Heart right ventricle (tissue), 16 donors: ENCODE measurements around the gene GRIN3A. TPM values are rescaled to one million over a fixed set of nuclear protein-coding genes. Genes with fewer than 3 reads are reported as not detected.

Experiments
- ATAC-seq, 8 donors: fragments of 200-7000 bp; cut with Tn5 transposase; one replicate each; pipeline ENCODE4 v1.9.1; 2020; ENCODE audit warnings: mild to moderate bottlenecking in 8 of 8, moderate library complexity in 8 of 8, moderate number of reproducible peaks in 1 of 8
- DNase-seq, 2 donors: peaks; one replicate each; pipeline ENCODE4 v3.0.0-alpha.2; 2020
- H3K27ac ChIP-seq, 10 donors: fragments of 200-600 bp; sonication (generic) in 2 of 10; one replicate each; pipeline versions ENCODE4 v1.5.0 to v1.8.0; 2020 to 2022; ENCODE audit warnings: mild to moderate bottlenecking in 3 of 10
- H3K27me3 ChIP-seq, 7 donors: fragments of 200-600 bp; one replicate each; pipeline ENCODE4 v1.8.0; 2021 to 2022; ENCODE audit warnings: mild to moderate bottlenecking in 2 of 7
- H3K36me3 ChIP-seq, 9 donors: fragments of 200-600 bp; sonication (generic) in 1 of 9; one replicate each; pipeline versions ENCODE4 v1.5.0 to v1.8.0; 2020 to 2022; ENCODE audit warnings: mild to moderate bottlenecking in 2 of 9
- H3K4me1 ChIP-seq, 9 donors: fragments of 200-600 bp; sonication (generic) in 1 of 9; one replicate each; pipeline versions ENCODE4 v1.5.0 to v1.8.0; 2020 to 2022; ENCODE audit warnings: mild to moderate bottlenecking in 4 of 9
- H3K4me3 ChIP-seq, 10 donors: fragments of 200-600 bp; sonication (generic) in 2 of 10; one replicate each; pipeline versions ENCODE4 v1.5.0 to v1.8.0; 2020 to 2022; ENCODE audit warnings: mild to moderate bottlenecking in 7 of 10, moderate library complexity in 2 of 10
- H3K9me3 ChIP-seq, 11 donors: fragments of 200-600 bp in 10 of 11; sonication (generic) in 2 of 11; one replicate each; pipeline versions ENCODE4 v1.5.0 to v1.8.0; 2013 to 2022; ENCODE audit warnings: mild to moderate bottlenecking in 2 of 11, control low read depth in 1 of 11, moderate library complexity in 1 of 11
- WGBS, 2 donors: extraction: QIAGEN DNeasy Blood & Tissue Kit; methylation state at CpG; one replicate each; pipeline ENCODE4 v1.1.7; 2013; ENCODE audit warnings: inconsistent platforms in 1 of 2; 5-methylcytosine and 5-hydroxymethylcytosine counted together
- intact Hi-C, 10 donors: fragments of 100-400 bp; cut with DNase I; formaldehyde crosslinking; loops; one replicate each; pipeline versions ENCODE4 v1.11.1 to v1.14.2; 2022
- polyA plus RNA-seq, 2 donors: library from polyadenylated mRNA; stranded (reverse); fragments of 200-250 nt; gene quantifications; one replicate each; pipeline ENCODE4 v1.2.3, GENCODE V29; 2013
- total RNA-seq, 10 donors: library from RNA; stranded (reverse); fragmentation: NEBNext Ultra II Directional in 3 of 10; extraction: Animal tissue kit (Norgen Biotek cat#: 25700) in 3 of 10; gene quantifications; one replicate each; pipeline versions ENCODE4 v1.2.1 to v1.2.4, GENCODE V29; 2021 to 2023
- TF ChIP-seq, protein P1 (sequence below), 9 donors: fragments of 200-600 bp; sonication (generic) in 2 of 9; IDR thresholded peaks; one replicate each; pipeline versions ENCODE4 v1.5.0 to v1.8.0; 2021 to 2022; ENCODE audit warnings: antibody characterized with exemption in 9 of 9, mild to moderate bottlenecking in 5 of 9, moderate library complexity in 1 of 9
- donor health status: Arrhythmogenic right ventricular cardiomyopathy.
- donor health status: ischemic (EF 13 %, LVEDD 7.1; RV severe dilation, severe dysfunction).
- donor health status: healthy with polysubstance abuse.
- donor health status: DM: no; HTN: yes; CAD: no.
- donor health status: DM: no; HTN: no; CAD: no.
- donor health status: ischemic (EF 25% LVEDD 6.9; RV normal size, moderate dysfunction).
- donor health status: ischemic (EF 25% LVEDD 5.7; RV mildly dilated, moderate dysfunction).
- donor health status: healthy.
- donor health status: DM: yes; HTN: yes; CAD: no.
- donor health status: Ischemic cardiomyopathy.
- donor health status: ischemic (EF 35%, LVEDD 5.7; RV mildly dilated, moderate dysfunction).
- donor health status: nonischemic (EF 11% LVEDD 7.7; RV severe dilation, severe dysfunction).
- donor health status: DM: yes; HTN: yes; CAD: no.
- donor health status: PGD.
- donor health status: ischemic (EF 29% LVEDD 5.4; RV normal size, mild dysfunction).
- donor health status: nonischemic (EF 23%, LVEDD 6.1; RV moderate dilation, normal function).

The GRIN3A gene
- total and polyA plus RNA-seq, 12 donors = 0.06 to 1.4 (median 0.33) TPM

DNA sequence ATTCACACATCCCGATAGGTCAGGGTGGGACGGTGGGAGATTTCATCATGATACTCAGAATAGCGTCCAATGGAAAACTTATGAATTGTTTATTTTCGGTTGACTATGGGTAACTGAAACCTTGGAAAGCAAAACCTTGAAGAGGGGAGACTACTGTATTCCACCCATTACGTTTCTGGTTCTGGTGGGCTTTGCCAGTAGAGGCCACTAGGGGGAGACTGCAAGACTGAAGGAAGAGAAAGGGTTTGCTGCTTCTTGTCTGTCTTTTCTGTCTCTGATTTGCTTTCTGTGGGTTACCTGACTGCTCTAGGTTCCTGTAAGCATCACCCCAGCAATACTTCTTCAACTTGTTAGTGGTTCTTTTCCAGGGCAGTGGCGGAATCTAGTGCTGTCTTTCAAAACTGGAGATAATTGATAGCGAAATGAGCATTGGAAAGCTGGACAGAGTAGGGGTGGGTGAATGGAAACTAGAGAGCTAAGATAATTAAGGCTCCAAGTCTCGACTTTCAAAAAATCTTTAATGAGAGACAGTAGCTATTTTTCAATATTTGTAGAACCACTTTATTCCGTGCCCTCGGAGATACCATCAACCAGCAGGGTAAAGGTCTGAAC lies 27.0 kb downstream of the GRIN3A start:
- no peaks in the 10 kb centered on the region for H3K36me3 ChIP-seq
- intact Hi-C loops = loop anchor here in 1 of 10 donors (10.0 kb wide), 1 partner anchor 107 kb away; no protein-coding TSS in a partner anchor
- H3K4me1 ChIP-seq = peaks cover 0 to 2% (median 0%) of the 10 kb centered on the region in 9 donors
- no peak overlapping the region for H3K27ac ChIP-seq
- H3K4me3 ChIP-seq = no peak overlapping the region
- H3K27me3 ChIP-seq = peaks cover 0 to 9% (median 3%) of the 10 kb centered on the region in 7 donors
- no peaks in the 10 kb centered on the region for H3K9me3 ChIP-seq
- ATAC-seq (no peak), DNase-seq (no peak)
- TF ChIP-seq, protein P1, sequence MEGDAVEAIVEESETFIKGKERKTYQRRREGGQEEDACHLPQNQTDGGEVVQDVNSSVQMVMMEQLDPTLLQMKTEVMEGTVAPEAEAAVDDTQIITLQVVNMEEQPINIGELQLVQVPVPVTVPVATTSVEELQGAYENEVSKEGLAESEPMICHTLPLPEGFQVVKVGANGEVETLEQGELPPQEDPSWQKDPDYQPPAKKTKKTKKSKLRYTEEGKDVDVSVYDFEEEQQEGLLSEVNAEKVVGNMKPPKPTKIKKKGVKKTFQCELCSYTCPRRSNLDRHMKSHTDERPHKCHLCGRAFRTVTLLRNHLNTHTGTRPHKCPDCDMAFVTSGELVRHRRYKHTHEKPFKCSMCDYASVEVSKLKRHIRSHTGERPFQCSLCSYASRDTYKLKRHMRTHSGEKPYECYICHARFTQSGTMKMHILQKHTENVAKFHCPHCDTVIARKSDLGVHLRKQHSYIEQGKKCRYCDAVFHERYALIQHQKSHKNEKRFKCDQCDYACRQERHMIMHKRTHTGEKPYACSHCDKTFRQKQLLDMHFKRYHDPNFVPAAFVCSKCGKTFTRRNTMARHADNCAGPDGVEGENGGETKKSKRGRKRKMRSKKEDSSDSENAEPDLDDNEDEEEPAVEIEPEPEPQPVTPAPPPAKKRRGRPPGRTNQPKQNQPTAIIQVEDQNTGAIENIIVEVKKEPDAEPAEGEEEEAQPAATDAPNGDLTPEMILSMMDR (IDR thresholded peaks at IDR 0.05) = peak in 8 of 9 donors; percentile 5 to 62 (median 42)
- 65 to 68% methylated on average over 10 of the region's 10 CpGs for WGBS, 2 donors

DNA sequence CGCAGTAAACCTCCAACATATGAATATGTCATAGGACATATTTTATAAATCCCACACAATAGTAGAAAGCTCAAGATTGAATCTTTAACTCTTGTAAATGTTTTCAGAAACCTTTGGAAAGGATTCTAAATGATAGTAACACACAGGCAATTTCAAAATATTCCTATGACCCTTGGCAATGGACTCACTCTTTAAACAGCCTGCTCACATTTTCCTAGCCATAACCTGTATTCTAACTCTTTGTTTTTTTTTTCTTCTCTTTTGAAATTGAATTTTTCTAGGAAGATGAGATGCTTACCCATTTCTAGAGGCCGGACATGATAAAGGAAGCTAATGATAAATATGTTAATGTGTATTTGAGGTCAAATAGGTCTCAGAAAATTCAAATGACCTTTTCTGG lies 29.6 kb downstream of the GRIN3A start:
- ATAC-seq (no peak), DNase-seq (no peak)
- peaks cover 0 to 9% (median 0%) of the 10 kb centered on the region in 9 donors for H3K4me1 ChIP-seq
- intact Hi-C loops = no loop called here
- H3K27ac ChIP-seq = no peak overlapping the region
- WGBS, 2 donors = 88 to 96% methylated on average over 2 of the region's 2 CpGs
- TF ChIP-seq, protein P1 (IDR thresholded peaks at IDR 0.05) = no peak
- H3K9me3 ChIP-seq = no peaks in the 10 kb centered on the region
- no peaks in the 10 kb centered on the region for H3K36me3 ChIP-seq
- no peak overlapping the region for H3K4me3 ChIP-seq
- peaks cover 0 to 26% (median 10%) of the 10 kb centered on the region in 7 donors for H3K27me3 ChIP-seq

DNA sequence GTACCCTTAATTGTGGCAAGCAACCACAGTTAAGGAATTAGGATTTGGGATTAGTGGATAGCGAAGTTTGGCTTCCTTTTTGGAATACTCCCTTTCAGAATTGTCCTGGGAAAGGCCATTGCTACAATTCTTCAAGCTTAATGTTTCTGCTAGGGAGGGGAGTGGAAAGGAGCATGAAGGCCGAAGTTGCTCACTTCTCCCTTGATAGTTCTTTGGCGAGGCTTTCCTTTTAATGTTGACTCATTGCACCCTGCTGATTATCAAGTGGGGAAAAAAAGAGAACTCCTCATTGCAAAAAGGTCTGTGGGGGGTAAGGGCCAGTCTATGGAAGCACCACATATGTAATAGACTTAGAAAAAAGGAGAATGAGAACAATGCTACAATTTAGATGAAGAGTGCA lies 30.7 kb downstream of the GRIN3A start:
- peak in 3 of 8 donors; percentile 34 to 63 (median 56) for ATAC-seq

DNA sequence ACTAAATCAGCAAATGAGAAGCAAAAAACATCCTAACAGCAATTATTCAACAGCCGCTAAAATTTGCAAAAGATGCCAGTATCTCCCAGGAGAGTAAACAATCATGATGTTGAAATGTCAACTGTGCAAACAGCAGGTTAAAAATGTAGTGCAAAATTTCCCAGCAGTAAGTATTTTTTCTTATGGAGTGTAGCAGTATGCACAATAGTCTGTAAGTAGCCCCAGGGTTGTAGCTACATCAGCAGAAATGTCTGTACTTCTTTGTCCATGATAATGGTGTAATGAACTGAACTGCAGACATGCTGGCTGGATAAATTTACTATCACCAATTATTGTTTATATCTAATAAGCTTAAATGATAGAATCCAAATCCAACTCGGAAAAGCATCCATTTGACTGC lies 31.4 kb downstream of the GRIN3A start:
- Histone ChIP-seq H3K4me1 (peaks cover 0 to 9% (median 0%) of the 10 kb centered on the region in 9 donors), H3K36me3 (no peaks in the 10 kb centered on the region), H3K4me3 (no peak overlapping the region), H3K9me3 (no peaks in the 10 kb centered on the region), H3K27me3 (peaks cover 0 to 28% (median 12%) of the 10 kb centered on the region in 7 donors), H3K27ac (no peak overlapping the region)
- no peak for DNase-seq
- 74 to 75% methylated on average over 2 of the region's 2 CpGs for WGBS, 2 donors
- no peak for ATAC-seq
- intact Hi-C loops = no loop called here
- TF ChIP-seq, protein P1 (IDR thresholded peaks at IDR 0.05) = no peak

More for the DNA sequence above, 30.7 kb downstream of the GRIN3A start:
- intact Hi-C loops = no loop called here
- Histone ChIP-seq H3K9me3 (no peaks in the 10 kb centered on the region), H3K27me3 (peaks cover 0 to 28% (median 12%) of the 10 kb centered on the region in 7 donors), H3K36me3 (no peaks in the 10 kb centered on the region), H3K4me3 (no peak overlapping the region), H3K27ac (no peak overlapping the region), H3K4me1 (peaks cover 0 to 9% (median 0%) of the 10 kb centered on the region in 9 donors)
- no peak for DNase-seq
- TF ChIP-seq, protein P1 (IDR thresholded peaks at IDR 0.05) = no peak
- WGBS, 2 donors = 40 to 42% methylated on average over 3 of the region's 3 CpGs
